ENCODE results near the gene MRPL14. TPM values are rescaled to one million over a fixed set of nuclear protein-coding genes. Genes with fewer than 3 reads are reported as not detected.

The MRPL14 gene
- total and polyA plus RNA-seq, 2 of the 4 experiments (the other 2 are of a cell fraction), result 43.7 to 87.9 TPM

GRCh38 chr6:44150317-44150917, 23.2 kb upstream of the MRPL14 start:
- H2BK15ac ChIP-seq (ENCODE audit: low read depth, low read length), result no peak overlapping the region
- no peaks in the 10 kb centered on the region for H3K9me3 ChIP-seq (ENCODE audit: control insufficient read depth, insufficient read depth, low read length)
- H2AK9ac ChIP-seq (replicated peaks; ENCODE audit: low read depth, low read length, poor library complexity), result no peak overlapping the region
- H3K27ac ChIP-seq (ENCODE audit: insufficient read depth, low read length), result no peak overlapping the region
- H4K20me1 ChIP-seq (ENCODE audit: insufficient read depth, low read length), result peaks cover 10% of the 10 kb centered on the region; the same call in 1 of the 2 replicates
- H3K18ac ChIP-seq (ENCODE audit: low read depth, low read length), result no peak overlapping the region
- H2BK5ac ChIP-seq (ENCODE audit: low read depth, low read length, poor library complexity, severe bottlenecking), result no peak overlapping the region
- intact Hi-C loops (cut with micrococcal nuclease) (no loop called here), in situ Hi-C loops (cut with MboI; ENCODE audit: low sequenced_read_pairs) (no loop called here), dilution Hi-C loops (cut with HindIII; ENCODE audit: low sequenced_read_pairs, unreplicated experiment) (no loop called here)
- no peak overlapping the region for H3K9ac ChIP-seq (ENCODE audit: low read depth, low read length)
- H2AFZ ChIP-seq (replicated peaks; ENCODE audit: low read length, poor library complexity), result no peak overlapping the region
- no peaks in the 10 kb centered on the region for H3K27me3 ChIP-seq (ENCODE audit: control insufficient read depth, insufficient read depth, low read length)
- no peak overlapping the region for H3K56ac ChIP-seq (ENCODE audit: extremely low read depth, insufficient read depth, low read length)
- no peak overlapping the region for H4K91ac ChIP-seq (ENCODE audit: insufficient read depth, low read depth, low read length)
- H3K36me3 ChIP-seq (ENCODE audit: control insufficient read depth, insufficient read depth, low read length), result peaks cover 43% of the 10 kb centered on the region
- TF ChIP-seq, protein P1, sequence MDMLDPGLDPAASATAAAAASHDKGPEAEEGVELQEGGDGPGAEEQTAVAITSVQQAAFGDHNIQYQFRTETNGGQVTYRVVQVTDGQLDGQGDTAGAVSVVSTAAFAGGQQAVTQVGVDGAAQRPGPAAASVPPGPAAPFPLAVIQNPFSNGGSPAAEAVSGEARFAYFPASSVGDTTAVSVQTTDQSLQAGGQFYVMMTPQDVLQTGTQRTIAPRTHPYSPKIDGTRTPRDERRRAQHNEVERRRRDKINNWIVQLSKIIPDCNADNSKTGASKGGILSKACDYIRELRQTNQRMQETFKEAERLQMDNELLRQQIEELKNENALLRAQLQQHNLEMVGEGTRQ (IDR thresholded peaks at IDR 0.05; ENCODE audit: low read depth, low read length), result no peak
- no peak for TF ChIP-seq RAD21 (IDR thresholded peaks at IDR 0.05; ENCODE audit: low read length)
- TF ChIP-seq SMC3 (IDR thresholded peaks at IDR 0.05; ENCODE audit: low read depth, low read length), result no peak
- peaks cover 2% of the 10 kb centered on the region for H3K4me1 ChIP-seq (ENCODE audit: control insufficient read depth, insufficient read depth, low read length)
- no peak overlapping the region for H3K23ac ChIP-seq (ENCODE audit: low read depth, low read length)
- ATAC-seq (ENCODE audit: low read depth) (no peak), DNase-seq (no peak)
- CTCF ChIA-PET, result no interaction called here
- 0 out of 2 replicates have a peak, but pooled peaks cover 2% of the 10 kb centered on the region for H3K9me1 ChIP-seq (ENCODE audit: insufficient read depth, low read length)
- no peak overlapping the region for H4K5ac ChIP-seq (ENCODE audit: low read depth, low read length)
- H4K8ac ChIP-seq (ENCODE audit: low read depth in 2 of 2, low read length in 2 of 2), result no peak overlapping the region
- no peak overlapping the region for H2BK120ac ChIP-seq (ENCODE audit: low read depth, low read length)
- H3K79me1 ChIP-seq (ENCODE audit: low read depth in 1 of 2, low read length in 2 of 2), result no peaks in the 10 kb centered on the region
- H3K14ac ChIP-seq (replicated peaks; ENCODE audit: low read depth, low read length), result no peak overlapping the region
- POLR2A ChIA-PET (ENCODE audit: unreplicated experiment), result no interaction called here
- H2BK20ac ChIP-seq (ENCODE audit: low read depth, low read length), result no peak overlapping the region
- no peak overlapping the region for H3K4ac ChIP-seq (ENCODE audit: low read depth, low read length)
- 20% methylated on average over 1 of the region's 3 CpGs; no CpG with 5 or more reads in 1 of the 2 experiments for WGBS, 2 experiments (ENCODE audit: extremely low coverage in 2 of 2, insufficient read length in 1 of 2)
- H2AK5ac ChIP-seq (ENCODE audit: low read depth, low read length), result no peak overlapping the region
- BruUV-seq (replicated peaks), result no TSS peak
- no peak overlapping the region for H3K4me3 ChIP-seq (ENCODE audit: insufficient read depth, low read depth, low read length)
- H3K4me2 ChIP-seq (ENCODE audit: low read depth, low read length), result no peak overlapping the region

All from IMR-90 (cell line).